DND-41 (cell line): Measurements from ENCODE around the gene GRIA4.

Source experiments
- EZH2 ChIP-seq: IDR thresholded peaks from 3 replicates; pipeline ENCODE4 v1.6.1; 2012; ENCODE audit warnings: borderline replicate concordance, low read depth, mild to moderate bottlenecking, moderate library complexity, low read length, inconsistent platforms; ENCODE audit not compliant: severe bottlenecking
- TF ChIP-seq, protein P1 (sequence below): IDR thresholded peaks from 2 replicates; pipeline ENCODE4 v1.5.1; 2012; ENCODE audit warnings: borderline replicate concordance, low read length, moderate library complexity, mild to moderate bottlenecking; ENCODE audit not compliant: poor library complexity, severe bottlenecking; ENCODE audit errors: extremely low read depth

- TF ChIP-seq, protein P1, sequence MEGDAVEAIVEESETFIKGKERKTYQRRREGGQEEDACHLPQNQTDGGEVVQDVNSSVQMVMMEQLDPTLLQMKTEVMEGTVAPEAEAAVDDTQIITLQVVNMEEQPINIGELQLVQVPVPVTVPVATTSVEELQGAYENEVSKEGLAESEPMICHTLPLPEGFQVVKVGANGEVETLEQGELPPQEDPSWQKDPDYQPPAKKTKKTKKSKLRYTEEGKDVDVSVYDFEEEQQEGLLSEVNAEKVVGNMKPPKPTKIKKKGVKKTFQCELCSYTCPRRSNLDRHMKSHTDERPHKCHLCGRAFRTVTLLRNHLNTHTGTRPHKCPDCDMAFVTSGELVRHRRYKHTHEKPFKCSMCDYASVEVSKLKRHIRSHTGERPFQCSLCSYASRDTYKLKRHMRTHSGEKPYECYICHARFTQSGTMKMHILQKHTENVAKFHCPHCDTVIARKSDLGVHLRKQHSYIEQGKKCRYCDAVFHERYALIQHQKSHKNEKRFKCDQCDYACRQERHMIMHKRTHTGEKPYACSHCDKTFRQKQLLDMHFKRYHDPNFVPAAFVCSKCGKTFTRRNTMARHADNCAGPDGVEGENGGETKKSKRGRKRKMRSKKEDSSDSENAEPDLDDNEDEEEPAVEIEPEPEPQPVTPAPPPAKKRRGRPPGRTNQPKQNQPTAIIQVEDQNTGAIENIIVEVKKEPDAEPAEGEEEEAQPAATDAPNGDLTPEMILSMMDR: no peak
- no peak for TF ChIP-seq EZH2
These were observed 319.4 kb downstream of the GRIA4 start for GRCh38 chr11:105929084-105929955.
